CD4-positive, alpha-beta T cell treated with Interleukin-17A for 4 hours (primary cell): Measurements from ENCODE around the gene TAC3.
"Not testable (repeated sequence)": the region's sequence is repeated elsewhere in the genome, so short reads cannot be mapped to it uniquely, and the experiment has no call there.

Experiments
- DNase-seq: peaks from one replicate; pipeline ENCODE4 v3.0.0-alpha.2; 2020; ENCODE audit warnings: mixed read lengths

Gene TAC3

DNA sequence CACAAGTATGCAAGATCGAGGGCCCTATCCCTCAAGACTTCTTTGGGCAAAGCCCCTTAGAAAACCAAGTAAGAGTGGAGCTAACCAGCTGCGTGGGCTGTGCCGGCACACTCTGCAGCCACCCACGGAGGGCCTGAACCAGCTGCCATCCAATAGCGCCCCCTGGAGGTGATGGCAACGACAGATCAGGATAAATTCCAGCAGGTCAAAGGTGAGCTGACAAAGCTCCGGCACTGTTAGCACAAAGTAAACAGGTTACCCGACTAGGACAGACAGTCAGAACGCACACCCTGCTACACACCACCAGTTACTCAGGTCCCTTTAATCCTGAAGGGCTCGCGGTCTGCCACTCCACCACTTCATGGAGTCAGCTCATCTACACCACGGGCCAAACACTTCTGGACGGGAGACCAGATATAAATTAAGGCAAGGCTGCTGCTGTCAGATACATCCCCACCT is 14.9 kb downstream of the TAC3 start:
- peak; percentile 84 for DNase-seq

DNA sequence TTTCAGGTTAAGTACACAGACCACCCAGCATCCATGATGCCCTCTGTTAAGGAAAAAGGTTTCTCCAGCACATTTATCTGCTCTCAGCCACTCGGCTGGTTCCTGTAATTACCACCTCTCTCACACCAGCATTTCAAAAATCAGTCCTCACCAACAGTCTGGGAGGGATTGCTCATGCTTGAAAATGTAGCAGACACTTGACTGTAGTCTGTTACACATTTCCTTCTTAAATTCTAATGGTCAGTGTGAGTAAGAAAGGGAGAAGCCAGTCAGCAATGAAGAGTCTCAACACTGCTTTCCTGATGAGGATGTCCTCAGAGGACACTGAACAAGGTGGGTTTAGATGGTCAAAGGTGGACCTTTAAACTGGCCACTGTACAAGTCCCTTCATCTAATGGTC is 15.9 kb downstream of the TAC3 start:
- DNase-seq = no peak

- no peak for DNase-seq
Observed at GRCh38 chr12:56999456-56999855, 16.9 kb downstream of the TAC3 start.

- DNase-seq = no peak
Observed at GRCh38 chr12:56998981-56999380, 17.3 kb downstream of the TAC3 start.

DNA sequence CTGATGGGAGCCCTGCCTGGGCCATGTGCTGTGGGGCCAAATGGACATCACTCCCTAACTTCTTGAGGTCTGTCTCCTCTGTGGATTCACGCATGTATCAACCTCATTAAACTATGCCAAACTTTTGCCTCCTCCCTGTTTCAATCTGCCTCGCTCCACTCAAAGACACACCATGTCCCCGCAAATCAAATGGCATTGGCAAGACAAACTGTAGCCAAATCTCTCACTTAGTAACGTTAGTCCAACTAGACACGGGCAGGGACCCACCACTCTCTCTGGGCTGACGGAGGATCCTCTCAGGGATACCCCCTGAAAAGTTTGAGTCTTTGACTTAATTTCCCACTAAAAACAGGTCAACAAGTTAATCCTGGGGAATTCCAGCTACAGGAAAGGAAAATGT is 18.0 kb downstream of the TAC3 start:
- DNase-seq = no peak

DNA sequence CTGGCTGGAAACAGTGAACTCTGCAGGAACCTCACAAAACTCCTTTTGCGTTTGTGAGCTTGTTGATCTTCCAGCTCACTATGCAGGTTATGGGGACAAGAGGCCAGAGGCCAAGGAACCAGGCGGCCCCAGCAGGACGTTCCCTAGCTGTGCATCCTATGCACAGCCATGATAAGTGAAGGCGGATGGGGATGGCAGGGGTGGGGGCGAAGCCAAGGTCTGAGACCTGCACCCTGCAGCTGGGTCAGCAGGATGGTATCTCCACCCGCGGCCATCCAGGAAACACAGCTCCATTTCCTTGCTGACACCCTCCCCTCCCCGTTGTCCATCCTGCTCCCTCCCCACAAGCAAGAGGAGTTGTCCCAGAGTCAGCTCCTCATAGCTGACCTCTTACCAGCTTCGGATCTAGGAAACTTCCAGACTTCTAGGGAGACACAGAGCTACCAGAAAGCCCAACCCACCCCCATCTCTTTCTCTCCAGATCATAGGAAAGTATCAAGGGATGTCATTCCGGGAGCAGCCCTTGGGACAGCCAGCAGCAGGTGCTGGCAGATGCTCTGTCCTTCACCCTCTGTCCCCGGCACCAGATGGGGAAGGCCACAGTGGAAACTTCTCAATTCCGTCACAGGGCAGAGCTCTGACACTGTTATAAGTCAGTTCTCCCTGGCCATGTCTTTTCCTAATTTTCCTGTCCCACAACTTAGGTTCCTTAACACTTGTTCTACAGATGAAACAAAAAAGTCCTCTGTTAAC is 19.4 kb downstream of the TAC3 start:
- no peak for DNase-seq

DNA sequence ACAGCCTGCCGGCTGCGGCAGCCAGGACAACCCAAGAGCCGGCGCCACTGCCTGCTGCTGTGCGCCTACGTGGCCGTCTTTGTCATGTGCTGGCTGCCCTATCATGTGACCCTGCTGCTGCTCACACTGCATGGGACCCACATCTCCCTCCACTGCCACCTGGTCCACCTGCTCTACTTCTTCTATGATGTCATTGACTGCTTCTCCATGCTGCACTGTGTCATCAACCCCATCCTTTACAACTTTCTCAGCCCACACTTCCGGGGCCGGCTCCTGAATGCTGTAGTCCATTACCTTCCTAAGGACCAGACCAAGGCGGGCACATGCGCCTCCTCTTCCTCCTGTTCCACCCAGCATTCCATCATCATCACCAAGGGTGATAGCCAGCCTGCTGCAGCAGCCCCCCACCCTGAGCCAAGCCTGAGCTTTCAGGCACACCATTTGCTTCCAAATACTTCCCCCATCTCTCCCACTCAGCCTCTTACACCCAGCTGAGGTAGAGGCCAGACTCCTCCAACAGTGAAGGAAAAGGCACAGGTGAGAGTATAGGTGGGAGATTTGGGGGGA is 20.3 kb downstream of the TAC3 start:
- DNase-seq = no peak

- DNase-seq = no peak
Observed at GRCh38 chr12:56995201-56995929, 21.0 kb downstream of the TAC3 start.

- DNase-seq = no peak
Observed at GRCh38 chr12:56994231-56994746, 22.0 kb downstream of the TAC3 start.

DNA sequence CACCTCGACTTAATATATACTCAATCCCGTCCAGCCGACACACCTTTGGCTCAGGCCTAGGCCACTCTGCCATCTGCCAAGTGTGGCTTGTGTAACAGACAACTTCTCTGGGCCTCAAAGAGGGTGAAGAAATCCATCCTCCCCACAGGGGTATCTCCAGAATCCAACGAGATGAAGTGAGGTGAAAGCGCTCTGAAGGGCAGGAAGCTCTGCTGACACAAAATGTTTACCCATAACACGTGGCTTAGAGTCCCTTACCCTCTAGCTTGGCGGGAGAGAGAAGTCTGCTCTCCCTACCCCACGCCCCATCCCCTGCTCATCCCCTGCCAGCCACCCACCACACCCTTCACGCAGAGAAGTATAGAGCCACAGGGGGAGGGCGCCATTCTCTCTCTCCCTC is 23.0 kb downstream of the TAC3 start:
- DNase-seq = no peak

GRCh38 chr12:56991319-56992246 is 24.7 kb downstream of the TAC3 start:
- DNase-seq = no peak

GRCh38 chr12:56990648-56991318 is 25.5 kb downstream of the TAC3 start:
- DNase-seq = no peak

DNA sequence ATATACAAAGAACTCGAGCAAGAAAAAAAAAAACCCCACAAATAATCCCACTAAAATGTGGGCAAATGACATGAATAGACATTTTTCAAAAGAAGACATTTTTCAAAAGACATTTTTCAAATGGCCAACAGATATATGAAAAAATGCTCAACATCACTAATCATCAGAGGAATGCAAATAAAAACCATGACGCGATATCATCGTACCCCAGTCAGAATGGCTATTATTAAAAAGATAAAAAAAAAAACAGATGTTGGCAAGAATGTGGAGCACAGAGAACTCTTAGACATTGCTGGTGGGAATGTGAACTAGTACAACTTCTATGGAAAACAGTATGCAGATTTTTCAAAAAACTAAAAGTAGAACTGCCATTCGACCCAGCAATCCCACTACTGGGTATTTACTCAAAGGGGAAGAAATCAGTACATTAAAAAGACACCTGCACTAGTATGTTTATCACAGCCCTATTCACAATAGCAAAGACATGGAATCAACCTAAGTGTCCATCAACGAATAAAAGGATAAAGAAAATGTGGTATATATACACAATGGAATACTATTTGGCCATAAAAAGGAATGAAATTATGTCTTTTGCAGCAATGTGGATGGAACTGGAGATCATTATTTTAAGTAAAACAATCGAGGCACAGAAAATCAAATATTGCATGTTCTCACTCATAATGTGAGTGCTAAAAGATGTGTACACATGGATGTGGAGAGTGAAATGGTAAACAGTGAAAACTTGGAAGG is 26.3 kb downstream of the TAC3 start:
- no peak for DNase-seq

DNA sequence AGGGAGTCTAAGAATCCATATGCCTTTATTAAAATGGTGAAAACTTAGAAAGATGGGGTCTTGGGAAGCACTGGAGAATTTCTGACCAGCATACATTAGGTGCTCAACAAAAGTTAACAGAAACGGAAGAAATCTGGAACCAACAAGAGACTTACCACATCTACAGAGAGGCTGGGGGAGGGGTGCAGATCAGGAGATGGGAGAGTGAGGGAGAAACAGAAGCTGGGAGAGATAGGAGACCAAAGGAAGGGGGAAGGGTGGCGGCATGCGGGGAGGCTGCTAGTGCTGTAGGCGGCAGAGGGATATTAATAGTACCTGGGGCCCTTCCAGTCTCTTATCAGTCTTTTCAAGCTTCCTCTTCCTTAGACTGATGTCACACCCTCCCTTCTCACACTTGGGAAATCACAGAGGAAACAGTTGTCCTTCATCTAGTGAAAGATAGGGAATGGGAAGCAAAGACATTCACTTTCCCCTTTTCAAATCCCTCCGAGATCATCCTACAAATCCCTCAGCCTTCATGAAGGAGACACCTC is 28.1 kb downstream of the TAC3 start:
- DNase-seq = no peak

- peak; percentile 86 for DNase-seq
Observed at GRCh38 chr12:56987551-56988053, 28.7 kb downstream of the TAC3 start.

- DNase-seq = no peak
Observed at GRCh38 chr12:56987011-56987410, 29.3 kb downstream of the TAC3 start.

DNA sequence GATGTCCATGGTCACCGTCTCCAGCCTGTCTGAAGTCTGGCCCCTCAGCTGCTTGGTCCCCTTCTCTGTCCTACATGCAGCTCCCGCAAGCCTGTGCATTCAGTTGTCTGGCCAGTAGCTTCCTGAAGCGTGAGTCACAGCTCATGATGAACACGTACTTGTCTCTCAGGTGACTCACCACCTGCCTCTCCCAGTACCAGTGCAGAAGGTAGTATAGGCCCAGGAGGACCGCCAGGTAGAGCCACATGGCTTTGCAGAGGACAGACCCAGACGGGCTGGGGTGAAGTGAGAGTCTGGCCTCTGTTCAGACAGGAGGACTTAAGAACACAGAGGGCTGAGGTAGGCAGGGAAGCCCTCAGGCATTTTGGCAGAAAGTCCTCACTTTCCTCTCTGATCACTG is 30.6 kb downstream of the TAC3 start:
- peak; percentile 24 for DNase-seq

GRCh38 chr12:56983386-56983785 is 32.9 kb downstream of the TAC3 start:
- DNase-seq = no peak

DNA sequence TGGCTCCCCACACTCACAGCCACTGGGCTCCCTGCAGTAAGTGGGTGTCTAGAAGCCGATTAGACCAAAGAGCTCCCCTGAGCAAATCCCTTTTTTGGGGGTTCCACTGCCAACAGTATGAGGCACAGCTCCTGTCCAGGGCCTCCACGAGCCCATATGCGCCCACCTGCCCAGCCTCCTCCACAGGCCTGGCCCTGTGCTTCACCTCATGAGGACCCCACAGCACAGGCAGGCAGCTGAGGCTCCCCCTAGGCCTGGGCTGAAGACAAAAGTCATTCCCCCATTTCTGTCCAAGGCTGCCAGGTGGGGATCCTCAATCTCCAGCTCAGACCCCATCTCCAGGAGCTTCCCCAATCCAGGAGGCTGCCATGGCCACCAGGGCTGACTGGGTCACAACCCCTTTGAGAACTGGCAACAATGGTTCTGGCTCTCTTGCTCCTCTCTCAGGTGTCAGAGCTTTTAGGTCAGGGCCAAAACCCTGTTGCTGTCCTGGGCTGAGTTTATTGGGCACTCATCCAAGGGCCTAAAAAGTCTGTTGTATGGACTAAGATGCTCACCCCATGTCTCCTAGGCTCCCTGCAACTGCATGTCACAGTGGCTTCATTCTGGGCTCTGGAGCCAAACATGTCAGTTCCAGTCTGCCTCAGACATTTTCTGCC is 33.6 kb downstream of the TAC3 start:
- not testable (repeated sequence) for DNase-seq

GRCh38 chr12:56980941-56981530 is 35.3 kb downstream of the TAC3 start:
- DNase-seq = no peak
